Smooth muscle cell (in vitro differentiated cells): Measurements from ENCODE around the gene HSPA1A. TPM values are rescaled to one million over a fixed set of nuclear protein-coding genes. Genes with fewer than 3 reads are reported as not detected.
"Not testable (repeated sequence)": the region's sequence is repeated elsewhere in the genome, so short reads cannot be mapped to it uniquely, and the experiment has no call there.

Experiments used
- DNase-seq: peaks from one replicate; lab custom pipeline; 2025; ENCODE audit not compliant: unreplicated experiment; lab: John Stamatoyannopoulos, UW
- H2AFZ ChIP-seq: fragments of 200-600 bp; sonication (generic); 2 replicates; pipeline ENCODE4 v1.6.0; 2016; ENCODE audit warnings: antibody characterized with exemption, low read depth, mild to moderate bottlenecking
- H3F3A ChIP-seq: fragments of 200-600 bp; sonication (generic); 2 replicates; pipeline ENCODE4 v1.6.0; 2017; ENCODE audit warnings: antibody characterized with exemption, low read depth
- H3K27ac ChIP-seq: fragments of 200-600 bp; sonication (generic); 2 replicates; pipeline ENCODE4 v1.5.1; 2016; ENCODE audit warnings: low read depth, mild to moderate bottlenecking
- H3K27me3 ChIP-seq: fragments of 200-600 bp; sonication (generic); 2 replicates; pipeline ENCODE4 v1.6.1; 2016; ENCODE audit warnings: low read depth, mild to moderate bottlenecking
- H3K36me3 ChIP-seq: fragments of 200-600 bp; sonication (generic); 2 replicates; pipeline ENCODE4 v1.5.1; 2016; ENCODE audit warnings: low read depth
- H3K4me1 ChIP-seq: fragments of 200-600 bp; sonication (generic); 2 replicates; pipeline ENCODE4 v1.5.1; 2016; ENCODE audit warnings: low read depth
- H3K4me2 ChIP-seq: fragments of 200-600 bp; sonication (generic); 2 replicates; pipeline ENCODE4 v1.6.0; 2016; ENCODE audit warnings: mild to moderate bottlenecking
- H3K4me3 ChIP-seq: fragments of 200-600 bp; sonication (generic); 2 replicates; pipeline ENCODE4 v1.5.1; 2016; ENCODE audit warnings: mild to moderate bottlenecking
- H3K79me2 ChIP-seq: fragments of 200-600 bp; sonication (generic); 2 replicates; pipeline ENCODE4 v1.6.0; 2016; ENCODE audit warnings: low read depth, mild to moderate bottlenecking
- H3K9ac ChIP-seq: fragments of 200-600 bp; sonication (generic); 2 replicates; pipeline ENCODE4 v1.6.0; 2016; ENCODE audit warnings: low read depth
- H3K9me3 ChIP-seq: fragments of 200-600 bp; sonication (generic); replicated peaks from 2 replicates; pipeline ENCODE4 v1.5.1; 2016; ENCODE audit warnings: low read depth
- H4K20me1 ChIP-seq: fragments of 200-600 bp; sonication (generic); 2 replicates; pipeline ENCODE4 v1.6.0; 2016; ENCODE audit warnings: low read depth
- CTCF ChIP-seq: fragments of 200-600 bp; sonication (generic); IDR thresholded peaks from 2 replicates; pipeline ENCODE4 v1.5.1; 2017; ENCODE audit warnings: borderline replicate concordance, mild to moderate bottlenecking, antibody characterized with exemption; ENCODE audit not compliant: insufficient read depth, poor library complexity, severe bottlenecking
- WGBS: methylation state at CpG from one replicate; pipeline ENCODE4 v1.1.7; 2016; ENCODE audit warnings: low lambda C conversion rate; 5-methylcytosine and 5-hydroxymethylcytosine counted together
- polyA plus RNA-seq: library from polyadenylated mRNA; unstranded; fragments of >200 nt; fragmentation: Nextera tagmentation; extraction: Ambion mirVana; gene quantifications from 2 replicates; pipeline ENCODE4 v1.2.1, GENCODE V29; 2016
- total RNA-seq: library from RNA; depleted of rRNA; stranded (reverse); fragments of >200 nt; gene quantifications from 2 replicates; pipeline ENCODE4 v1.2.3, GENCODE V29; 2014

Gene HSPA1A
- total and polyA plus RNA-seq, 2 experiments from 2014 or later = 52.6 to 61.2 TPM

GRCh38 chr6:31836047-31836473 is 20.7 kb downstream of the HSPA1A start:
- no peak for TF ChIP-seq CTCF
- peak overlapping the region; percentile 96 for H3K9ac ChIP-seq
- H3K27ac ChIP-seq = peak overlapping the region; percentile 98
- WGBS = 5% methylated on average over 14 of the region's 14 CpGs
- H3K9me3 ChIP-seq = no peaks in the 10 kb centered on the region
- peaks cover 45% of the 10 kb centered on the region for H3K79me2 ChIP-seq
- peaks cover 27% of the 10 kb centered on the region for H3K4me1 ChIP-seq
- peak overlapping the region; percentile 96 for H3K4me2 ChIP-seq
- no peaks in the 10 kb centered on the region for H3K27me3 ChIP-seq
- H3K36me3 ChIP-seq = peaks cover 14% of the 10 kb centered on the region
- DNase-seq = no peak
- peaks cover 36% of the 10 kb centered on the region for H3F3A ChIP-seq
- H2AFZ ChIP-seq = no peak overlapping the region
- peaks cover 44% of the 10 kb centered on the region for H4K20me1 ChIP-seq
- H3K4me3 ChIP-seq = peak overlapping the region; percentile 75

- H3K79me2 ChIP-seq = peaks cover 39% of the 10 kb centered on the region
Observed at GRCh38 chr6:31836474-31837368, 21.4 kb downstream of the HSPA1A start.

GRCh38 chr6:31837369-31838113 is 22.2 kb downstream of the HSPA1A start:
- no peak for DNase-seq
- H3K27ac ChIP-seq = peak overlapping the region; percentile 98

More at GRCh38 chr6:31836474-31837368, 21.4 kb downstream of the HSPA1A start:
- Histone ChIP-seq H3K4me2 (peak overlapping the region; percentile 96), H3F3A (peaks cover 36% of the 10 kb centered on the region), H4K20me1 (peaks cover 44% of the 10 kb centered on the region), H2AFZ (no peak overlapping the region), H3K27me3 (no peaks in the 10 kb centered on the region), H3K9ac (peak overlapping the region; percentile 96), H3K4me3 (peak overlapping the region; percentile 75), H3K36me3 (peaks cover 14% of the 10 kb centered on the region), H3K9me3 (no peaks in the 10 kb centered on the region), H3K4me1 (peaks cover 27% of the 10 kb centered on the region), H3K27ac (peak overlapping the region; percentile 98)
- WGBS = 16% methylated on average over 12 of the region's 12 CpGs
- TF ChIP-seq CTCF = no peak
- DNase-seq = no peak

GRCh38 chr6:31838114-31838553 is 22.8 kb downstream of the HSPA1A start:
- Histone ChIP-seq H3K4me2 (peak overlapping the region; percentile 96), H3K4me1 (peaks cover 27% of the 10 kb centered on the region), H3K27ac (peak overlapping the region; percentile 98), H3K36me3 (peaks cover 14% of the 10 kb centered on the region), H3K79me2 (peaks cover 37% of the 10 kb centered on the region), H3F3A (peaks cover 32% of the 10 kb centered on the region), H4K20me1 (peaks cover 44% of the 10 kb centered on the region), H3K4me3 (peak overlapping the region; percentile 75)
- DNase-seq, H2AFZ ChIP-seq, H3K27me3 ChIP-seq, H3K9ac ChIP-seq, H3K9me3 ChIP-seq: not testable (repeated sequence)
- 89% methylated on average over 9 of the region's 9 CpGs for WGBS

More at GRCh38 chr6:31837369-31838113, 22.2 kb downstream of the HSPA1A start:
- Histone ChIP-seq H3K4me2 (peak overlapping the region; percentile 96), H3F3A (peaks cover 36% of the 10 kb centered on the region), H4K20me1 (peaks cover 44% of the 10 kb centered on the region), H3K36me3 (peaks cover 14% of the 10 kb centered on the region), H3K4me3 (peak overlapping the region; percentile 75), H3K4me1 (peaks cover 27% of the 10 kb centered on the region), H3K27me3 (no peaks in the 10 kb centered on the region), H2AFZ (no peak overlapping the region), H3K9me3 (no peaks in the 10 kb centered on the region), H3K9ac (no peak overlapping the region), H3K79me2 (peaks cover 37% of the 10 kb centered on the region)
- 46% methylated on average over 1 of the region's 1 CpG for WGBS
- TF ChIP-seq CTCF = no peak
